SK-N-SH treated with all-trans-retinoic acid at 6 μM for 48 hours (cell line): ENCODE results near the gene CHSY3.

Source experiments
- ATAC-seq: fragments of 200-7000 bp; cut with Tn5 transposase; 3 replicates; pipeline ENCODE4 v1.9.1; 2020; ENCODE audit warnings: mild to moderate bottlenecking, moderate library complexity
- ARNTL ChIP-seq: fragments of 450-650 bp; formaldehyde crosslinking; IDR thresholded peaks from 2 replicates; pipeline ENCODE4 v1.5.0; 2020; ENCODE audit warnings: low read depth, mild to moderate bottlenecking, moderate library complexity, borderline replicate concordance
- BACH2 ChIP-seq: fragments of 250-450 bp; sonication (Bioruptor Pico); IDR thresholded peaks from 2 replicates; pipeline ENCODE4 v1.9.0; 2021; ENCODE audit warnings: mild to moderate bottlenecking, borderline replicate concordance
- CSDC2 ChIP-seq: fragments of 250-450 bp; sonication (Bioruptor Pico); IDR thresholded peaks from 2 replicates; pipeline ENCODE4 v1.5.0; 2020; ENCODE audit warnings: mild to moderate bottlenecking, moderate library complexity
- ESRRG ChIP-seq: fragments of 250-450 bp; sonication (Bioruptor Pico); IDR thresholded peaks from 2 replicates; pipeline ENCODE4 v1.6.1; 2021; ENCODE audit warnings: mild to moderate bottlenecking
- GLIS3 ChIP-seq: fragments of 250-450 bp; sonication (Bioruptor Pico); IDR thresholded peaks from 2 replicates; pipeline ENCODE4 v1.5.0; 2020; ENCODE audit warnings: mild to moderate bottlenecking, moderate library complexity
- OSR1 ChIP-seq: fragments of 250-450 bp; sonication (Bioruptor Pico); IDR thresholded peaks from 2 replicates; pipeline ENCODE4 v1.8.0; 2022; ENCODE audit warnings: moderate library complexity, mild to moderate bottlenecking, inconsistent platforms
- PPARA ChIP-seq: fragments of 250-450 bp; sonication (Bioruptor Pico); IDR thresholded peaks from 2 replicates; pipeline ENCODE4 v1.5.0; 2020; ENCODE audit warnings: mild to moderate bottlenecking, borderline replicate concordance
- SNAI2 ChIP-seq: fragments of 250-450 bp; sonication (Bioruptor Pico); IDR thresholded peaks from 2 replicates; pipeline ENCODE4 v1.5.0; 2020; ENCODE audit warnings: mild to moderate bottlenecking, moderate library complexity
- TCF4 ChIP-seq: fragments of 250-450 bp; sonication (Bioruptor Pico); IDR thresholded peaks from 2 replicates; pipeline ENCODE4 v1.8.0; 2021; ENCODE audit warnings: mild to moderate bottlenecking, moderate library complexity, borderline replicate concordance
- TOX ChIP-seq: fragments of 250-450 bp; sonication (Bioruptor Pico); IDR thresholded peaks from 2 replicates; pipeline ENCODE4 v1.8.0; 2021; ENCODE audit warnings: mild to moderate bottlenecking, moderate library complexity, borderline replicate concordance
- ZFP3 ChIP-seq: fragments of 250-450 bp; sonication (Bioruptor Pico); IDR thresholded peaks from 2 replicates; pipeline ENCODE4 v1.5.0; 2020; ENCODE audit warnings: mild to moderate bottlenecking, moderate library complexity
- ZFP30 ChIP-seq: fragments of 450-650 bp; formaldehyde crosslinking; IDR thresholded peaks from 2 replicates; pipeline ENCODE4 v1.5.0; 2022; ENCODE audit warnings: mild to moderate bottlenecking, moderate library complexity
- ZNF565 ChIP-seq: fragments of 450-650 bp; formaldehyde crosslinking; conservative IDR thresholded peaks from 2 replicates; pipeline ENCODE4 v1.5.0; 2020; ENCODE audit warnings: low read depth, mild to moderate bottlenecking, moderate library complexity
- ZNF70 ChIP-seq: fragments of 450-650 bp; formaldehyde crosslinking; IDR thresholded peaks from 2 replicates; pipeline ENCODE4 v1.5.0; 2020; ENCODE audit warnings: mild to moderate bottlenecking, moderate library complexity
- ZNF8 ChIP-seq: fragments of 450-650 bp; formaldehyde crosslinking; IDR thresholded peaks from 2 replicates; pipeline ENCODE4 v1.5.0; 2020; ENCODE audit warnings: mild to moderate bottlenecking, moderate library complexity
- TF ChIP-seq, protein P1 (sequence below): fragments of 250-450 bp; sonication (Bioruptor Pico); IDR thresholded peaks from 2 replicates; pipeline ENCODE4 v1.8.0; 2021; ENCODE audit warnings: low read depth, mild to moderate bottlenecking, moderate library complexity, borderline replicate concordance
- TF ChIP-seq, protein P2 (sequence below): fragments of 250-450 bp; sonication (Bioruptor Pico); IDR thresholded peaks from 2 replicates; pipeline ENCODE4 v1.5.1; 2020; ENCODE audit warnings: low read depth, mild to moderate bottlenecking, moderate library complexity
- TF ChIP-seq, protein P3 (sequence below): fragments of 250-450 bp; sonication (Bioruptor Pico); IDR thresholded peaks from 2 replicates; pipeline ENCODE4 v1.5.1; 2021; ENCODE audit warnings: mild to moderate bottlenecking, moderate library complexity
- TF ChIP-seq, protein P4 (sequence below): fragments of 250-450 bp; sonication (Bioruptor Pico); IDR thresholded peaks from 2 replicates; pipeline ENCODE4 v1.5.0; 2020; ENCODE audit warnings: mild to moderate bottlenecking, moderate library complexity

The CHSY3 gene

DNA sequence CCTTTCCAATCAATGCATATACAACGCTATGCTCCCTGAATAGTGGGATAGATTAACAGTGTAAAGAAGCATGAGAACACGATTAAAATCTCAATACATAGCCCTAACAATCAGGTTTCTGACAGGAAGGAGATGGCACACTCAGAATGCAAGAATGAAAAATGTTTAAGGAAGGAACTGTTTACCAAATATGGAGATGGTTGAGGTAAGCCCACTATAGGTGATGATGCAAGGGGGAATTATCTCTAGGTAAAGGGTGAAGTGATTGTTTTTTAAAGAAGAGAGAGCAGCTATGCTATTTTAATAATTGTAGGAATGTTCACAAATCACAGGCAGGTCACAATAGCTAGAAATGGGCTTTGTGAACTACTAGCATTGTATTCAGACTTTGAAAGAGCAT is 302.4 kb downstream of the CHSY3 start:
- TF ChIP-seq, protein P1, sequence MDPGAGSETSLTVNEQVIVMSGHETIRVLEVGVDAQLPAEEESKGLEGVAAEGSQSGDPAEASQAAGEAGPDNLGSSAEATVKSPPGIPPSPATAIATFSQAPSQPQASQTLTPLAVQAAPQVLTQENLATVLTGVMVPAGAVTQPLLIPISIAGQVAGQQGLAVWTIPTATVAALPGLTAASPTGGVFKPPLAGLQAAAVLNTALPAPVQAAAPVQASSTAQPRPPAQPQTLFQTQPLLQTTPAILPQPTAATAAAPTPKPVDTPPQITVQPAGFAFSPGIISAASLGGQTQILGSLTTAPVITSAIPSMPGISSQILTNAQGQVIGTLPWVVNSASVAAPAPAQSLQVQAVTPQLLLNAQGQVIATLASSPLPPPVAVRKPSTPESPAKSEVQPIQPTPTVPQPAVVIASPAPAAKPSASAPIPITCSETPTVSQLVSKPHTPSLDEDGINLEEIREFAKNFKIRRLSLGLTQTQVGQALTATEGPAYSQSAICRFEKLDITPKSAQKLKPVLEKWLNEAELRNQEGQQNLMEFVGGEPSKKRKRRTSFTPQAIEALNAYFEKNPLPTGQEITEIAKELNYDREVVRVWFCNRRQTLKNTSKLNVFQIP (CRISPR knock-in tag): no peak
- TF ChIP-seq ESRRG (CRISPR knock-in tag) (no peak), TCF4 (CRISPR knock-in tag) (no peak), ZNF565 (CRISPR knock-in tag) (no peak), CSDC2 (CRISPR knock-in tag) (no peak), TOX (CRISPR knock-in tag) (no peak), GLIS3 (CRISPR knock-in tag) (no peak)
- TF ChIP-seq, protein P2, sequence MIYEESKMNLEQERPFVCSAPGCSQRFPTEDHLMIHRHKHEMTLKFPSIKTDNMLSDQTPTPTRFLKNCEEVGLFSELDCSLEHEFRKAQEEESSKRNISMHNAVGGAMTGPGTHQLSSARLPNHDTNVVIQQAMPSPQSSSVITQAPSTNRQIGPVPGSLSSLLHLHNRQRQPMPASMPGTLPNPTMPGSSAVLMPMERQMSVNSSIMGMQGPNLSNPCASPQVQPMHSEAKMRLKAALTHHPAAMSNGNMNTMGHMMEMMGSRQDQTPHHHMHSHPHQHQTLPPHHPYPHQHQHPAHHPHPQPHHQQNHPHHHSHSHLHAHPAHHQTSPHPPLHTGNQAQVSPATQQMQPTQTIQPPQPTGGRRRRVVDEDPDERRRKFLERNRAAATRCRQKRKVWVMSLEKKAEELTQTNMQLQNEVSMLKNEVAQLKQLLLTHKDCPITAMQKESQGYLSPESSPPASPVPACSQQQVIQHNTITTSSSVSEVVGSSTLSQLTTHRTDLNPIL (CRISPR knock-in tag): no peak
- ATAC-seq: no peak

DNA sequence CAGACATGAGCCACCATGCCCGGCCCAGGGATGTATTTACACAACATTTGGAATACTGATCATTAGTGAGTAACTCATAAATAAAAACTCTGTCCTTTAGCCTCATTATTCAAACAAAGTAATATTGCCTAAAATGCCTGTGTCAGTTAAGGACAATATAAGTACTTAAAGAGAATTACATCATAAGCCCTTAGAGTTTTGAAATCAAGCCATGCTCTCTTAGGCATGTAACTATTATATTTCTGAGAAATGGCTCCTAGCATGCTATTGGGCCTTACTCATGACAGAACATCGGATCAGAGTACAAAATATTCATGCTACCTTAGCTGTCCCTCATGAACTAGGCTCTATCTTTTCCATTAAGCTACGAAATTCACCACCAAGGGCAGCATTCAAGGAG is 309.3 kb downstream of the CHSY3 start:
- TF ChIP-seq ZNF565 (CRISPR knock-in tag): no peak
- TF ChIP-seq CSDC2 (CRISPR knock-in tag): no peak
- TF ChIP-seq, protein P3, sequence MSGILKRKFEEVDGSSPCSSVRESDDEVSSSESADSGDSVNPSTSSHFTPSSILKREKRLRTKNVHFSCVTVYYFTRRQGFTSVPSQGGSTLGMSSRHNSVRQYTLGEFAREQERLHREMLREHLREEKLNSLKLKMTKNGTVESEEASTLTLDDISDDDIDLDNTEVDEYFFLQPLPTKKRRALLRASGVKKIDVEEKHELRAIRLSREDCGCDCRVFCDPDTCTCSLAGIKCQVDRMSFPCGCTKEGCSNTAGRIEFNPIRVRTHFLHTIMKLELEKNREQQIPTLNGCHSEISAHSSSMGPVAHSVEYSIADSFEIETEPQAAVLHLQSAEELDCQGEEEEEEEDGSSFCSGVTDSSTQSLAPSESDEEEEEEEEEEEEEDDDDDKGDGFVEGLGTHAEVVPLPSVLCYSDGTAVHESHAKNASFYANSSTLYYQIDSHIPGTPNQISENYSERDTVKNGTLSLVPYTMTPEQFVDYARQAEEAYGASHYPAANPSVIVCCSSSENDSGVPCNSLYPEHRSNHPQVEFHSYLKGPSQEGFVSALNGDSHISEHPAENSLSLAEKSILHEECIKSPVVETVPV: no peak
- TF ChIP-seq ZNF8 (CRISPR knock-in tag): no peak
- TF ChIP-seq ZFP30: no peak
- TF ChIP-seq, protein P1 (CRISPR knock-in tag): no peak
- TF ChIP-seq ZNF70: no peak
- ATAC-seq: no peak

DNA sequence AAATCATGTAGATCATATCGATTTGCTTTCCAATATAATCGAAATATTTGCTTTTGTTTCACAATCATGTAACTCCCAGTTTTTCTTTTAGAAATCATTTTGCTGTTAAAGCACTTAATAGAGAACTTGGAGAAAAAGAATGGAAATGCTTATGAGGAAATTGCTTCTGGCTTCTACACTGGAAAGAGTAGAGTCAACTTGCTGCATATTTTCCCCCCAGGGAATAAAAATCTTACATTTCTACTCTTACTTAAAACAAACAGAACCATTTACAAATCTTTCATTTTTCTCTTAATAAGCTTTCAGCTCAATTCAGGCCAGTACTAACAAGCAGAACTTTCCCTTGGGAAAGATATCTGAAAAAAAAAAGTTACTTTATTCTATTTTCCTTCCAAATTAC is 312.0 kb downstream of the CHSY3 start:
- ATAC-seq: no peak
- TF ChIP-seq, protein P1 (CRISPR knock-in tag): no peak
- TF ChIP-seq ZFP3 (CRISPR knock-in tag): no peak
- TF ChIP-seq GLIS3 (CRISPR knock-in tag): no peak
- TF ChIP-seq, all 23 proteins: peak for 0

DNA sequence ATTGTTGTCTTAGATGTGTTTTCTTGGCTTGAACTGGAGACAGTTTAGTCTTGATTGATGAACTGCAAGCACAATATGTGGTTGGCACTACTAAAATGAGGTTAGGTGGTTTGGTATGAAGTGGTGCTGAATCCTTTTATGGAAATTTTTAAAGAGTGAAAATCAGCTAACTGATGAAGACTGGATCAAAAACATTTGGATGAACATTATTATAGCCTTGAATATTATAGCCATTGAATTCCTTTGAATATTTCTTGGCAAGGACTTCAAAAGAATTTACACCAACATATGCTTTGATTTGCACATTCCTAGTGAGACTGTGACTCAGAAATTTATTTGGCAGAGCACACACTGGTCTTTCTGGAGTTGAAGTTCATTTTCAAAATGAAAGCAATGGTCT is 318.3 kb downstream of the CHSY3 start:
- ATAC-seq: no peak
- TF ChIP-seq, protein P1 (CRISPR knock-in tag): no peak
- TF ChIP-seq OSR1 (CRISPR knock-in tag) (no peak), ARNTL (no peak), PPARA (CRISPR knock-in tag) (no peak), BACH2 (CRISPR knock-in tag) (no peak), TOX (CRISPR knock-in tag) (no peak), GLIS3 (CRISPR knock-in tag) (no peak), ZNF8 (CRISPR knock-in tag) (no peak), ESRRG (CRISPR knock-in tag) (no peak), SNAI2 (CRISPR knock-in tag) (no peak), ZNF565 (CRISPR knock-in tag) (no peak)
- TF ChIP-seq, protein P4, sequence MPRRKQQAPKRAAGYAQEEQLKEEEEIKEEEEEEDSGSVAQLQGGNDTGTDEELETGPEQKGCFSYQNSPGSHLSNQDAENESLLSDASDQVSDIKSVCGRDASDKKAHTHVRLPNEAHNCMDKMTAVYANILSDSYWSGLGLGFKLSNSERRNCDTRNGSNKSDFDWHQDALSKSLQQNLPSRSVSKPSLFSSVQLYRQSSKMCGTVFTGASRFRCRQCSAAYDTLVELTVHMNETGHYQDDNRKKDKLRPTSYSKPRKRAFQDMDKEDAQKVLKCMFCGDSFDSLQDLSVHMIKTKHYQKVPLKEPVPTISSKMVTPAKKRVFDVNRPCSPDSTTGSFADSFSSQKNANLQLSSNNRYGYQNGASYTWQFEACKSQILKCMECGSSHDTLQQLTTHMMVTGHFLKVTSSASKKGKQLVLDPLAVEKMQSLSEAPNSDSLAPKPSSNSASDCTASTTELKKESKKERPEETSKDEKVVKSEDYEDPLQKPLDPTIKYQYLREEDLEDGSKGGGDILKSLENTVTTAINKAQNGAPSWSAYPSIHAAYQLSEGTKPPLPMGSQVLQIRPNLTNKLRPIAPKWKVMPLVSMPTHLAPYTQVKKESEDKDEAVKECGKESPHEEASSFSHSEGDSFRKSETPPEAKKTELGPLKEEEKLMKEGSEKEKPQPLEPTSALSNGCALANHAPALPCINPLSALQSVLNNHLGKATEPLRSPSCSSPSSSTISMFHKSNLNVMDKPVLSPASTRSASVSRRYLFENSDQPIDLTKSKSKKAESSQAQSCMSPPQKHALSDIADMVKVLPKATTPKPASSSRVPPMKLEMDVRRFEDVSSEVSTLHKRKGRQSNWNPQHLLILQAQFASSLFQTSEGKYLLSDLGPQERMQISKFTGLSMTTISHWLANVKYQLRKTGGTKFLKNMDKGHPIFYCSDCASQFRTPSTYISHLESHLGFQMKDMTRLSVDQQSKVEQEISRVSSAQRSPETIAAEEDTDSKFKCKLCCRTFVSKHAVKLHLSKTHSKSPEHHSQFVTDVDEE (CRISPR knock-in tag): no peak
- TF ChIP-seq, protein P2 (CRISPR knock-in tag): no peak
- TF ChIP-seq, protein P3: no peak
